ENCODE results near the gene TMEM255B.

Gene TMEM255B

GRCh38 chr13:113831061-113831460 lies 72.0 kb downstream of the TMEM255B start:
- no peaks in the 10 kb centered on the region for H3K79me2 ChIP-seq (ENCODE audit: insufficient read depth, low read length)
- no peaks in the 10 kb centered on the region for H3K9me3 ChIP-seq (ENCODE audit: low read length)
- TF ChIP-seq EZH2 (IDR thresholded peaks at IDR 0.05; ENCODE audit: borderline replicate concordance, low read length) (no peak), CTCF (IDR thresholded peaks at IDR 0.05; ENCODE audit: low read length) (no peak)
- no peak overlapping the region for H2AFZ ChIP-seq (ENCODE audit: low read length)
- H3K4me3 ChIP-seq (ENCODE audit: low read depth, low read length, poor library complexity, severe bottlenecking), result no peak overlapping the region
- no peak overlapping the region for H3K9ac ChIP-seq (ENCODE audit: low read length)
- no peaks in the 10 kb centered on the region; the same call in 1 of the 2 replicates for H3K27me3 ChIP-seq (ENCODE audit: insufficient read depth, low read length)
- no peaks in the 10 kb centered on the region for H4K20me1 ChIP-seq (ENCODE audit: insufficient read depth, low read length)
- no peaks in the 10 kb centered on the region for H3K4me1 ChIP-seq (ENCODE audit: insufficient read depth, low read length, severe bottlenecking)
- no peaks in the 10 kb centered on the region for H3K9me2 ChIP-seq (ENCODE audit: low read depth, low read length)
- no peaks in the 10 kb centered on the region for H3F3A ChIP-seq (ENCODE audit: insufficient read depth, low read length)
- H3K4me2 ChIP-seq (ENCODE audit: low read length), result no peak overlapping the region
- H3K27ac ChIP-seq (ENCODE audit: low read depth, low read length, poor library complexity, severe bottlenecking), result no peak overlapping the region
- H3K36me3 ChIP-seq (ENCODE audit: insufficient read depth, low read length), result peaks cover 28% of the 10 kb centered on the region

GRCh38 chr13:113832205-113832604 lies 73.2 kb downstream of the TMEM255B start:
- no peak overlapping the region for H3K4me3 ChIP-seq (ENCODE audit: low read depth, low read length, poor library complexity, severe bottlenecking)
- peaks cover 22% of the 10 kb centered on the region for H3K36me3 ChIP-seq (ENCODE audit: insufficient read depth, low read length)
- TF ChIP-seq EZH2 (IDR thresholded peaks at IDR 0.05; ENCODE audit: borderline replicate concordance, low read length), result no peak
- no peak for TF ChIP-seq CTCF (IDR thresholded peaks at IDR 0.05; ENCODE audit: low read length)
- H3K27me3 ChIP-seq (ENCODE audit: insufficient read depth, low read length), result no peaks in the 10 kb centered on the region; the same call in 1 of the 2 replicates
- H3K79me2 ChIP-seq (ENCODE audit: insufficient read depth, low read length), result no peaks in the 10 kb centered on the region
- H3K9me2 ChIP-seq (ENCODE audit: low read depth, low read length), result no peaks in the 10 kb centered on the region
- H3K9me3 ChIP-seq (ENCODE audit: low read length), result no peaks in the 10 kb centered on the region
- no peaks in the 10 kb centered on the region for H3K4me1 ChIP-seq (ENCODE audit: insufficient read depth, low read length, severe bottlenecking)
- no peak overlapping the region for H3K27ac ChIP-seq (ENCODE audit: low read depth, low read length, poor library complexity, severe bottlenecking)
- H2AFZ ChIP-seq (ENCODE audit: low read length), result no peak overlapping the region
- H3F3A ChIP-seq (ENCODE audit: insufficient read depth, low read length), result no peaks in the 10 kb centered on the region
- H3K4me2 ChIP-seq (ENCODE audit: low read length), result no peak overlapping the region
- H3K9ac ChIP-seq (ENCODE audit: low read length), result no peak overlapping the region
- H4K20me1 ChIP-seq (ENCODE audit: insufficient read depth, low read length), result no peaks in the 10 kb centered on the region

- Histone ChIP-seq H3K4me2 (ENCODE audit: low read length) (no peak overlapping the region), H3K9me2 (ENCODE audit: low read depth, low read length) (no peaks in the 10 kb centered on the region), H3K27me3 (ENCODE audit: insufficient read depth, low read length) (no peaks in the 10 kb centered on the region; the same call in 1 of the 2 replicates), H3K9me3 (ENCODE audit: low read length) (no peaks in the 10 kb centered on the region), H4K20me1 (ENCODE audit: insufficient read depth, low read length) (no peaks in the 10 kb centered on the region), H3K36me3 (ENCODE audit: insufficient read depth, low read length) (peaks cover 17% of the 10 kb centered on the region), H3F3A (ENCODE audit: insufficient read depth, low read length) (no peaks in the 10 kb centered on the region), H2AFZ (ENCODE audit: low read length) (no peak overlapping the region), H3K27ac (ENCODE audit: low read depth, low read length, poor library complexity, severe bottlenecking) (no peak overlapping the region), H3K9ac (ENCODE audit: low read length) (no peak overlapping the region), H3K4me3 (ENCODE audit: low read depth, low read length, poor library complexity, severe bottlenecking) (no peak overlapping the region), H3K79me2 (ENCODE audit: insufficient read depth, low read length) (no peaks in the 10 kb centered on the region), H3K4me1 (ENCODE audit: insufficient read depth, low read length, severe bottlenecking) (no peaks in the 10 kb centered on the region)
- TF ChIP-seq EZH2 (IDR thresholded peaks at IDR 0.05; ENCODE audit: borderline replicate concordance, low read length) (no peak), CTCF (IDR thresholded peaks at IDR 0.05; ENCODE audit: low read length) (no peak)
These were observed 73.6 kb downstream of the TMEM255B start for GRCh38 chr13:113832631-113833030.

Data from OCI-LY1 (cell line).